GM23338 (cell line): ENCODE data around the gene PBX3. TPM values are rescaled to one million over a fixed set of nuclear protein-coding genes. Genes with fewer than 3 reads are reported as not detected.

Experiments
- ATAC-seq: fragments of 200-7000 bp; cut with Tn5 transposase; 3 replicates; pipeline ENCODE4 v1.9.1; 2020
- DNase-seq: peaks from one replicate; pipeline ENCODE4 v3.0.0-alpha.2; 2015; ENCODE audit warnings: low spot score
- H2AFZ ChIP-seq: fragments of 200-600 bp; sonication (generic); 2 replicates; pipeline ENCODE4 v1.8.0; 2016; ENCODE audit warnings: antibody characterized with exemption, mild to moderate bottlenecking, moderate library complexity
- H3F3A ChIP-seq: fragments of 200-600 bp; sonication (generic); replicated peaks from 2 replicates; pipeline ENCODE4 v1.8.0; 2017; ENCODE audit warnings: antibody characterized with exemption, mixed run types, low read depth
- H3K27ac ChIP-seq: fragments of 200-600 bp; sonication (generic); 2 replicates; pipeline ENCODE4 v1.6.1; 2016; ENCODE audit warnings: low read depth
- H3K27me3 ChIP-seq: fragments of 200-600 bp; sonication (generic); 2 replicates; pipeline ENCODE4 v1.8.0; 2016; ENCODE audit warnings: mild to moderate bottlenecking, mixed run types, moderate library complexity; ENCODE audit not compliant: insufficient read depth
- H3K36me3 ChIP-seq: fragments of 200-600 bp; sonication (generic); 2 replicates; pipeline ENCODE4 v1.8.0; 2016; ENCODE audit warnings: mild to moderate bottlenecking; ENCODE audit not compliant: insufficient read depth
- H3K4me1 ChIP-seq: fragments of 200-600 bp; sonication (generic); 2 replicates; pipeline ENCODE4 v1.8.0; 2016; ENCODE audit warnings: mild to moderate bottlenecking, moderate library complexity; ENCODE audit not compliant: insufficient read depth
- H3K4me2 ChIP-seq: fragments of 200-600 bp; sonication (generic); 2 replicates; pipeline ENCODE4 v1.7.1; 2017; ENCODE audit warnings: mixed run types
- H3K4me3 ChIP-seq: fragments of 200-600 bp; sonication (generic); 2 replicates; pipeline ENCODE4 v1.6.1; 2016; ENCODE audit warnings: mixed run types
- H3K79me2 ChIP-seq: fragments of 200-600 bp; sonication (generic); replicated peaks from 2 replicates; pipeline ENCODE4 v1.8.0; 2017; ENCODE audit warnings: mild to moderate bottlenecking; ENCODE audit not compliant: insufficient read depth
- H3K9me2 ChIP-seq: fragments of 200-600 bp; sonication (generic); 2 replicates; pipeline ENCODE4 v1.8.0; 2017; ENCODE audit not compliant: insufficient read depth
- H4K20me1 ChIP-seq: fragments of 200-600 bp; sonication (generic); replicated peaks from 2 replicates; pipeline ENCODE4 v1.8.0; 2017; ENCODE audit warnings: mild to moderate bottlenecking; ENCODE audit not compliant: insufficient read depth
- H3K27ac Mint-ChIP-seq: 2 replicates; pipeline ENCODE4 v1.8.0; 2020; ENCODE audit warnings: inconsistent platforms, mild to moderate bottlenecking, moderate library complexity, mixed read lengths
- H3K27me3 Mint-ChIP-seq: 3 replicates; pipeline ENCODE4 v1.8.0; 2022; ENCODE audit warnings: low read depth, mild to moderate bottlenecking, moderate library complexity, mixed read lengths, inconsistent platforms; ENCODE audit not compliant: insufficient read depth, poor library complexity
- H3K36me3 Mint-ChIP-seq: 3 replicates; pipeline ENCODE4 v1.8.0; 2021; ENCODE audit warnings: low read depth, mild to moderate bottlenecking, inconsistent platforms, moderate library complexity, mixed read lengths
- H3K4me1 Mint-ChIP-seq: 3 replicates; pipeline ENCODE4 v1.8.0; 2020; ENCODE audit warnings: mild to moderate bottlenecking, inconsistent platforms, mixed read lengths
- H3K4me3 Mint-ChIP-seq: 3 replicates; pipeline ENCODE4 v1.8.0; 2021; ENCODE audit warnings: moderate library complexity, mild to moderate bottlenecking, inconsistent platforms, mixed read lengths
- H3K9me3 Mint-ChIP-seq: 3 replicates; pipeline ENCODE4 v1.8.0; 2020; ENCODE audit warnings: moderate library complexity, mild to moderate bottlenecking, inconsistent platforms, mixed read lengths
- CREB1 ChIP-seq: fragments of 250-450 bp; sonication (Bioruptor Pico); IDR thresholded peaks from 2 replicates; pipeline ENCODE4 v1.5.0; 2020; ENCODE audit warnings: low read depth, mild to moderate bottlenecking, moderate library complexity
- EZH2 ChIP-seq: fragments of 200-600 bp; sonication (generic); IDR thresholded peaks from one replicate; pipeline ENCODE4 v1.8.0; 2017; ENCODE audit warnings: antibody characterized with exemption, mild to moderate bottlenecking, low read depth; ENCODE audit not compliant: unreplicated experiment
- EZH2phosphoT487 ChIP-seq: fragments of 200-600 bp; sonication (generic); IDR thresholded peaks from one replicate; pipeline ENCODE4 v1.8.1; 2018; ENCODE audit warnings: antibody characterized with exemption; ENCODE audit not compliant: unreplicated experiment
- JUNB ChIP-seq: IDR thresholded peaks from one replicate; pipeline ENCODE4 v1.6.1; 2016; ENCODE audit warnings: antibody characterized with exemption; ENCODE audit not compliant: unreplicated experiment
- POLR2AphosphoS5 ChIP-seq: IDR thresholded peaks from 2 replicates; pipeline ENCODE4 v1.6.1; 2016; ENCODE audit warnings: antibody characterized with exemption, low read depth
- REST ChIP-seq: IDR thresholded peaks from one replicate; pipeline ENCODE4 v1.6.1; 2018; ENCODE audit warnings: antibody characterized with exemption; ENCODE audit not compliant: unreplicated experiment
- STAT1 ChIP-seq: IDR thresholded peaks from one replicate; pipeline ENCODE4 v1.6.1; 2016; ENCODE audit warnings: antibody characterized with exemption; ENCODE audit not compliant: unreplicated experiment
- ZNF114 ChIP-seq: fragments of 250-450 bp; sonication (Bioruptor Pico); IDR thresholded peaks from 2 replicates; pipeline ENCODE4 v1.5.0; 2020; ENCODE audit warnings: mild to moderate bottlenecking, moderate library complexity
- ZNF331 ChIP-seq: fragments of 250-450 bp; sonication (Bioruptor Pico); IDR thresholded peaks from 2 replicates; pipeline ENCODE4 v1.5.0; 2020; ENCODE audit warnings: low read depth, mild to moderate bottlenecking, moderate library complexity
- polyA plus RNA-seq: library from polyadenylated mRNA; unstranded; fragments of >200 nt; fragmentation: Nextera tagmentation; extraction: Ambion mirVana; gene quantifications from 2 replicates; pipeline ENCODE4 v1.2.1, GENCODE V29; 2016
- total RNA-seq: library from RNA; depleted of rRNA; stranded (reverse); fragments of >200 nt; shearing (Covaris generic); gene quantifications from 2 replicates; pipeline ENCODE4 v1.2.3, GENCODE V29; 2014
- TF ChIP-seq, protein P1 (sequence below): IDR thresholded peaks from 2 replicates; pipeline ENCODE4 v1.6.1; 2016; ENCODE audit warnings: antibody characterized with exemption
- TF ChIP-seq, protein P2 (sequence below), 2 experiments: fragments of 200-600 bp in 1 of 2; sonication (generic) in 1 of 2; conservative IDR thresholded peaks; 2 replicates each; pipeline versions ENCODE4 v1.5.1 to v1.6.1; 2016 to 2017; ENCODE audit warnings: antibody characterized with exemption in 2 of 2, low read depth in 2 of 2, mild to moderate bottlenecking in 2 of 2, moderate library complexity in 1 of 2

The PBX3 gene
- total and polyA plus RNA-seq, 2 experiments from 2014 or later = 28.9 to 50.5 TPM

GRCh38 chr9:125897481-125897880, 150.3 kb downstream of the PBX3 start:
- Mint-ChIP-seq H3K4me3 (no peak overlapping the region), H3K27me3 (no peaks in the 10 kb centered on the region), H3K27ac (no peak overlapping the region), H3K4me1 (peaks cover 64% of the 10 kb centered on the region), H3K9me3 (no peaks in the 10 kb centered on the region), H3K36me3 (no peaks in the 10 kb centered on the region)
- TF ChIP-seq EZH2 = no peak
- TF ChIP-seq, protein P1, sequence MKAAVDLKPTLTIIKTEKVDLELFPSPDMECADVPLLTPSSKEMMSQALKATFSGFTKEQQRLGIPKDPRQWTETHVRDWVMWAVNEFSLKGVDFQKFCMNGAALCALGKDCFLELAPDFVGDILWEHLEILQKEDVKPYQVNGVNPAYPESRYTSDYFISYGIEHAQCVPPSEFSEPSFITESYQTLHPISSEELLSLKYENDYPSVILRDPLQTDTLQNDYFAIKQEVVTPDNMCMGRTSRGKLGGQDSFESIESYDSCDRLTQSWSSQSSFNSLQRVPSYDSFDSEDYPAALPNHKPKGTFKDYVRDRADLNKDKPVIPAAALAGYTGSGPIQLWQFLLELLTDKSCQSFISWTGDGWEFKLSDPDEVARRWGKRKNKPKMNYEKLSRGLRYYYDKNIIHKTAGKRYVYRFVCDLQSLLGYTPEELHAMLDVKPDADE = no peak
- no peak for TF ChIP-seq ZNF331 (CRISPR knock-in tag)
- TF ChIP-seq STAT1 = no peak
- TF ChIP-seq CREB1 (CRISPR knock-in tag) = no peak
- no peak for TF ChIP-seq EZH2phosphoT487
- TF ChIP-seq POLR2AphosphoS5 = no peak
- TF ChIP-seq, protein P2, sequence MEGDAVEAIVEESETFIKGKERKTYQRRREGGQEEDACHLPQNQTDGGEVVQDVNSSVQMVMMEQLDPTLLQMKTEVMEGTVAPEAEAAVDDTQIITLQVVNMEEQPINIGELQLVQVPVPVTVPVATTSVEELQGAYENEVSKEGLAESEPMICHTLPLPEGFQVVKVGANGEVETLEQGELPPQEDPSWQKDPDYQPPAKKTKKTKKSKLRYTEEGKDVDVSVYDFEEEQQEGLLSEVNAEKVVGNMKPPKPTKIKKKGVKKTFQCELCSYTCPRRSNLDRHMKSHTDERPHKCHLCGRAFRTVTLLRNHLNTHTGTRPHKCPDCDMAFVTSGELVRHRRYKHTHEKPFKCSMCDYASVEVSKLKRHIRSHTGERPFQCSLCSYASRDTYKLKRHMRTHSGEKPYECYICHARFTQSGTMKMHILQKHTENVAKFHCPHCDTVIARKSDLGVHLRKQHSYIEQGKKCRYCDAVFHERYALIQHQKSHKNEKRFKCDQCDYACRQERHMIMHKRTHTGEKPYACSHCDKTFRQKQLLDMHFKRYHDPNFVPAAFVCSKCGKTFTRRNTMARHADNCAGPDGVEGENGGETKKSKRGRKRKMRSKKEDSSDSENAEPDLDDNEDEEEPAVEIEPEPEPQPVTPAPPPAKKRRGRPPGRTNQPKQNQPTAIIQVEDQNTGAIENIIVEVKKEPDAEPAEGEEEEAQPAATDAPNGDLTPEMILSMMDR (conservative IDR thresholded peaks at IDR 0.05; ENCODE audit: low read depth in 2 of 2) = no peak
- no peak for TF ChIP-seq ZNF114 (CRISPR knock-in tag)
- no peak for TF ChIP-seq REST
- TF ChIP-seq JUNB = no peak
- Histone ChIP-seq H3F3A (no peaks in the 10 kb centered on the region), H3K27me3 (no peaks in the 10 kb centered on the region), H2AFZ (no peak overlapping the region), H3K4me1 (peaks cover 57% of the 10 kb centered on the region), H3K79me2 (peaks cover 94% of the 10 kb centered on the region), H3K9me2 (no peaks in the 10 kb centered on the region), H3K36me3 (no peaks in the 10 kb centered on the region), H4K20me1 (no peaks in the 10 kb centered on the region; the same call in 1 of the 2 replicates), H3K27ac (no peak overlapping the region), H3K4me2 (no peak overlapping the region), H3K4me3 (no peak overlapping the region)
- ATAC-seq = no peak
- no peak for DNase-seq
